ENCODE data around the gene AGTPBP1.

AGTPBP1 gene

DNA sequence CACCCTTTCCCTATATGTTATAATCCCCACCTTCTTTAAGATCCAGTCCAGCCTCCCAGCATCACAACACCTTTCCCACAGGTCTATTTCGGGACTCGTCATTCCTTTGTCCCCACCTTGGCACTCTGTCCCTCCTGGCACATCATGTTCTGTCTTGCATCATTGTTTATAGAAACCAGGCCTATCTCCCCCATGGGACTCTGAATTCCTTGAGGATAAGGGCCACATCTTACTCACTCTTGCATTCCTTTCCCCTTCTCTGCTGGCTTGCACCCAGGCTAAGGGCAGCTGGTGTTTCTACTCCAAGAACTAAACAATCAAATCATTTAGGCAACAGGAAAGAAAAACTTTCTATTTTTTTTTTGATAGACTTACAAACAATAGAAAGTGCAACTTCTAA is 205.7 kb downstream of the AGTPBP1 start:
- no peak for ATAC-seq (ENCODE audit: insufficient read depth, low read depth)
- Histone ChIP-seq H4K20me1 (ENCODE audit: insufficient read depth, low read length) (no peaks in the 10 kb centered on the region), H3K4me2 (ENCODE audit: insufficient read depth, low read length) (no peak overlapping the region), H3K36me3 (ENCODE audit: insufficient read depth, low read length) (no peaks in the 10 kb centered on the region), H3K79me2 (ENCODE audit: insufficient read depth, low read length) (no peaks in the 10 kb centered on the region), H3K9me3 (ENCODE audit: insufficient read depth, low read length, severe bottlenecking) (no peaks in the 10 kb centered on the region), H3K4me1 (ENCODE audit: insufficient read depth, low read length) (no peaks in the 10 kb centered on the region), H2AFZ (ENCODE audit: low read depth, low read length) (no peak overlapping the region), H3K27me3 (ENCODE audit: insufficient read depth, low read length, poor library complexity) (no peaks in the 10 kb centered on the region), H3K4me3 (ENCODE audit: low read depth in 1 of 2, low read length in 2 of 2) (no peak overlapping the region), H3K27ac (ENCODE audit: low read length) (no peak overlapping the region), H3K9ac (ENCODE audit: low read depth, low read length) (no peak overlapping the region)
- no peak for DNase-seq
- TF ChIP-seq, protein P1, sequence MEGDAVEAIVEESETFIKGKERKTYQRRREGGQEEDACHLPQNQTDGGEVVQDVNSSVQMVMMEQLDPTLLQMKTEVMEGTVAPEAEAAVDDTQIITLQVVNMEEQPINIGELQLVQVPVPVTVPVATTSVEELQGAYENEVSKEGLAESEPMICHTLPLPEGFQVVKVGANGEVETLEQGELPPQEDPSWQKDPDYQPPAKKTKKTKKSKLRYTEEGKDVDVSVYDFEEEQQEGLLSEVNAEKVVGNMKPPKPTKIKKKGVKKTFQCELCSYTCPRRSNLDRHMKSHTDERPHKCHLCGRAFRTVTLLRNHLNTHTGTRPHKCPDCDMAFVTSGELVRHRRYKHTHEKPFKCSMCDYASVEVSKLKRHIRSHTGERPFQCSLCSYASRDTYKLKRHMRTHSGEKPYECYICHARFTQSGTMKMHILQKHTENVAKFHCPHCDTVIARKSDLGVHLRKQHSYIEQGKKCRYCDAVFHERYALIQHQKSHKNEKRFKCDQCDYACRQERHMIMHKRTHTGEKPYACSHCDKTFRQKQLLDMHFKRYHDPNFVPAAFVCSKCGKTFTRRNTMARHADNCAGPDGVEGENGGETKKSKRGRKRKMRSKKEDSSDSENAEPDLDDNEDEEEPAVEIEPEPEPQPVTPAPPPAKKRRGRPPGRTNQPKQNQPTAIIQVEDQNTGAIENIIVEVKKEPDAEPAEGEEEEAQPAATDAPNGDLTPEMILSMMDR (IDR thresholded peaks at IDR 0.05; ENCODE audit: borderline replicate concordance, extremely low read depth, low read length, poor library complexity, severe bottlenecking), result no peak

DNA sequence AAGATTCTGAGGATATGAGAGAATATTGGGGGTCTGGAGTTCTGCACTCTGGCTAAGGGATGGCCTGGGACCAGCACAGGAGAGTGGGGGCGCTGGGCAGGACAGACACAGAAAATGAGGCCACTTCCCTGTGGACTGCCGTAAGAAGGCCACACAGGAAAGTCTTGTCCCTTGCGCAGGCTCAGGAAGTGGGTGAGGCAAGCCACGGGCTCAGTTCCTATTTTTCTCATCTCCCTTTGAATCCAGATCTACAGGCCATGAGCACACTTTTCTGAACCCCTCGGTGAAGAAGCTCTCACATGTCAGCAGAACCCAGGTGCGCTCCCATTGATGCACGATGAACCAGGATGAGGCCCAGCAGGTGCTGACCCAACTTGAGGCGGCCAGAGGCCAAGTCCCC is 207.4 kb downstream of the AGTPBP1 start:
- Histone ChIP-seq H3K4me3 (ENCODE audit: low read depth in 1 of 2, low read length in 2 of 2) (no peak overlapping the region), H3K4me2 (ENCODE audit: insufficient read depth, low read length) (no peak overlapping the region), H3K9me3 (ENCODE audit: insufficient read depth, low read length, severe bottlenecking) (no peaks in the 10 kb centered on the region), H4K20me1 (ENCODE audit: insufficient read depth, low read length) (no peaks in the 10 kb centered on the region), H3K9ac (ENCODE audit: low read depth, low read length) (no peak overlapping the region), H3K27ac (ENCODE audit: low read length) (no peak overlapping the region), H3K27me3 (ENCODE audit: insufficient read depth, low read length, poor library complexity) (no peaks in the 10 kb centered on the region), H2AFZ (ENCODE audit: low read depth, low read length) (no peak overlapping the region), H3K79me2 (ENCODE audit: insufficient read depth, low read length) (no peaks in the 10 kb centered on the region), H3K36me3 (ENCODE audit: insufficient read depth, low read length) (no peaks in the 10 kb centered on the region), H3K4me1 (ENCODE audit: insufficient read depth, low read length) (no peaks in the 10 kb centered on the region)
- no peak for DNase-seq
- TF ChIP-seq, protein P1 (IDR thresholded peaks at IDR 0.05; ENCODE audit: borderline replicate concordance, extremely low read depth, low read length, poor library complexity, severe bottlenecking), result no peak
- TF ChIP-seq EZH2 (IDR thresholded peaks at IDR 0.05; ENCODE audit: borderline replicate concordance, low read depth, low read length, severe bottlenecking), result no peak
- no peak for ATAC-seq (ENCODE audit: insufficient read depth, low read depth)

DNA sequence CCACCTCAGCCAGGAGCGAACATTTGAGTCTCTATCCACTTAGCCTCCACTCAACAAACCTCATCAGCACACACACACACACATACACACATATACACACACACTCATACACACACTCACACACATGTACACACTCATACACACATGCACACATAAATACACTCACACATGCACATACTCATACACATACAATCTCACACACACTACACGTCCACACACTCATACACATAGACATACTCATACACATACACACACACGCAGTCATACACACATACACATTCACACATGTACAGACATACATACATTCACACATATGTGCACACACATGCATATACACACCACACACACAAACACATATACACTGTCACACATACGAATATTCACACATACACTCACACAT is 208.2 kb downstream of the AGTPBP1 start:
- Histone ChIP-seq H3K9ac (ENCODE audit: low read depth, low read length) (no peak overlapping the region), H3K4me1 (ENCODE audit: insufficient read depth, low read length) (no peaks in the 10 kb centered on the region), H3K27ac (ENCODE audit: low read length) (no peak overlapping the region), H3K9me3 (ENCODE audit: insufficient read depth, low read length, severe bottlenecking) (no peaks in the 10 kb centered on the region), H3K4me3 (ENCODE audit: low read depth in 1 of 2, low read length in 2 of 2) (no peak overlapping the region), H2AFZ (ENCODE audit: low read depth, low read length) (no peak overlapping the region), H3K79me2 (ENCODE audit: insufficient read depth, low read length) (no peaks in the 10 kb centered on the region), H4K20me1 (ENCODE audit: insufficient read depth, low read length) (no peaks in the 10 kb centered on the region), H3K27me3 (ENCODE audit: insufficient read depth, low read length, poor library complexity) (no peaks in the 10 kb centered on the region), H3K4me2 (ENCODE audit: insufficient read depth, low read length) (no peak overlapping the region), H3K36me3 (ENCODE audit: insufficient read depth, low read length) (no peaks in the 10 kb centered on the region)
- DNase-seq (no peak), ATAC-seq (ENCODE audit: insufficient read depth, low read depth) (no peak)
- TF ChIP-seq, protein P1 (IDR thresholded peaks at IDR 0.05; ENCODE audit: borderline replicate concordance, extremely low read depth, low read length, poor library complexity, severe bottlenecking), result no peak
- TF ChIP-seq EZH2 (IDR thresholded peaks at IDR 0.05; ENCODE audit: borderline replicate concordance, low read depth, low read length, severe bottlenecking), result no peak

DNA sequence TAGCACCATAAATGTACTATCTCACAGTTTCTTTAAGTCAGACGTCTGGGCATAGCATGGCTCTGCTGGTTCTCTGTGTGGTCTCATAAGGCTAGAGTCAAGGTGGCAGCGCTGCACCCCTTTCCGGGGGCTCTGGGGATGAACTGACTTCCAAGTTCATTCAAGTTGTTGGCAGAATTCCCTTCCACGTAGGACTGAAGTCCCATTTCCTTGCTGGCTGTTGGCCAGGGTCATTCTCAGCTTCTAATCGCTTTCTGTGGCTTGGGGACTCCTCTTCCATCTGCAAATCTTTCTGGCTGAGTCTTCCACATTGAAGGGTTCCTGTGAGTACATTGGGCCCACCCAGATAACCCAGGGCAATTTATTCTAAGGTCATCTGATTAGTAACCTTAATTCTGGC is 211.0 kb downstream of the AGTPBP1 start:
- DNase-seq (no peak), ATAC-seq (ENCODE audit: insufficient read depth, low read depth) (no peak)
- no peaks in the 10 kb centered on the region for H3K36me3 ChIP-seq (ENCODE audit: insufficient read depth, low read length)
- no peak overlapping the region for H3K4me2 ChIP-seq (ENCODE audit: insufficient read depth, low read length)
- no peak overlapping the region for H3K27ac ChIP-seq (ENCODE audit: low read length)
- H3K4me3 ChIP-seq (ENCODE audit: low read depth in 1 of 2, low read length in 2 of 2), result no peak overlapping the region
- TF ChIP-seq, protein P1 (IDR thresholded peaks at IDR 0.05; ENCODE audit: borderline replicate concordance, extremely low read depth, low read length, poor library complexity, severe bottlenecking), result no peak
- no peak for TF ChIP-seq EZH2 (IDR thresholded peaks at IDR 0.05; ENCODE audit: borderline replicate concordance, low read depth, low read length, severe bottlenecking)
- no peaks in the 10 kb centered on the region for H3K4me1 ChIP-seq (ENCODE audit: insufficient read depth, low read length)
- no peaks in the 10 kb centered on the region for H3K27me3 ChIP-seq (ENCODE audit: insufficient read depth, low read length, poor library complexity)
- H2AFZ ChIP-seq (ENCODE audit: low read depth, low read length), result no peak overlapping the region
- H3K79me2 ChIP-seq (ENCODE audit: insufficient read depth, low read length), result no peaks in the 10 kb centered on the region
- H3K9ac ChIP-seq (ENCODE audit: low read depth, low read length), result no peak overlapping the region
- H3K9me3 ChIP-seq (ENCODE audit: insufficient read depth, low read length, severe bottlenecking), result no peaks in the 10 kb centered on the region
- no peaks in the 10 kb centered on the region for H4K20me1 ChIP-seq (ENCODE audit: insufficient read depth, low read length)

Data from DND-41 (cell line).